GM21360 (cell line): Measurements from ENCODE around the gene CCDC88B.

Experiments used
- ATAC-seq: cut with Tn5 transposase; IDR thresholded peaks from one replicate; pipeline ENCODE4 v1.9.1; 2021; ENCODE audit warnings: mild to moderate bottlenecking, moderate library complexity; ENCODE audit not compliant: unreplicated experiment

CCDC88B gene

DNA sequence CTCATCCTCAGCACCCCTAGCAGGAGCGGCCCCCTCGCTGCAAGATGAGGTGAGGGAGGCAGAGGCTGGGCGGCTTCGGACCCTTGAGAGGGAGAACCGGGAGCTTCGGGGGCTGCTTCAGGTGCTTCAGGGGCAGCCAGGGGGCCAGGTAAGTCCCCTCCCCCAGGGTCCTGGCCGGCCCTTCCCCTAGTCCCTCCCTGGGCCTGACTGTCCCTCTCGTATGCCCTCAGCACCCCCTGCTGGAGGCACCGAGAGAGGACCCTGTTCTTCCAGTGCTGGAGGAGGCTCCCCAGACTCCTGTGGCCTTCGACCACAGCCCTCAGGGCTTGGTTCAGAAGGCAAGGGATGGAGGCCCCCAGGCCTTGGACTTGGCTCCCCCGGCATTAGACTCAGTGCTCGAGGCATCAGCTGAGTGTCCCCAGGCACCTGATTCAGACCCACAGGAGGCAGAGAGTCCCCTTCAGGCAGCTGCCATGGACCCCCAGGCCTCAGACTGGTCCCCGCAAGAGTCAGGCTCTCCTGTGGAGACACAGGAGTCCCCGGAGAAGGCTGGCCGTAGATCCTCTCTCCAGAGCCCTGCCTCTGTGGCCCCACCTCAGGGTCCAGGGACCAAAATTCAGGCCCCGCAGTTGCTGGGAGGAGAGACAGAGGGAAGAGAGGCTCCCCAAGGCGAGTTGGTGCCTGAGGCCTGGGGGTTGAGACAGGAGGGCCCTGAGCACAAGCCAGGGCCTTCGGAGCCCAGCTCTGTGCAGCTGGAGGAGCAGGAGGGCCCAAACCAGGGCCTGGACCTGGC lies 4.0 kb downstream of the CCDC88B start:
- ATAC-seq = no peak

DNA sequence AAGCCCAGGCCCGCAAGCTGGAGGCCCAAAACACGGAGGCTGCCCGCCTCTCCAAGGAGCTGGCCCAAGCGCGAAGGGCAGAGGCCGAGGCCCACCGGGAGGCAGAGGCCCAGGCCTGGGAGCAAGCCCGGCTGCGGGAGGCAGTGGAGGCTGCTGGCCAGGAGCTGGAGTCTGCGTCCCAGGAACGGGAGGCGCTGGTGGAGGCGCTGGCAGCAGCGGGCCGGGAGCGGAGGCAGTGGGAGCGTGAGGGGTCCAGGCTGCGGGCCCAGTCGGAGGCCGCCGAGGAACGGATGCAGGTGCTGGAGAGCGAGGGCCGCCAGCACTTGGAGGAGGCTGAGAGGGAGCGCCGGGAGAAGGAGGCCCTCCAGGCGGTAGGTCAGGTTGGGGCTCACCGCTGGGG lies 4.8 kb downstream of the CCDC88B start:
- no peak for ATAC-seq

DNA sequence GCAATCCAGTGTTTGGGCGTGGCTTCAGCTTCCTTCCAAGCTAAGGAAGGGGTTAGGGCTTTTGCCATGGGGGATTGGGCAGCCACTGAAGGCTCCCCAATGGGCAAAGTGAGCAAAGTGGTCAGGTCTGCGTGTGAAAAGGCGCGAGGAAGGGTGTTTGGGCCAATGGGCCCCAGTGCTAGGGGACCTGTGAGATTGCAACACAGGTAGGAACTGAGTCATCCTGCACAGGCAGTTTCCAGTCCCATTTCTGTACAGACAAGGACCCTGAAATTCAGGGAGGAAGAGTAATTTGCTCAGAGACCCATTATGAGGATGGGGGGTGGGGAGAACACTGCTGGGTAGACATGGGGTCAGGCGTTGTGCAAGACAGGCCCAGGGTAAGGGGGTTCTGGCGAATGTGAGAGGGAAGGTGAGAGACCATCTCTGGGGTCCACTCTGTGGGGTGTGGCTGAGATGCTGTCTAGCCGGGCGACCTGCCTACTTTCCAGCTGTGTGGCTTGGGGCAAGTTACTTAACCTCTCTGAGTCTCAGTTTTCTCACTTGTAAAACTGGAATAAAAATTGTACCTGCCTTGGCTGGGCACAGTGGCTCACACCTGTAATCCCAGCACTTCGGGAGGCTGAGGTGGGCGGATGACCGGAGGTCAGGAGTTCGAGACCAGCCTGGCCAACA lies 7.3 kb downstream of the CCDC88B start:
- ATAC-seq = no peak

DNA sequence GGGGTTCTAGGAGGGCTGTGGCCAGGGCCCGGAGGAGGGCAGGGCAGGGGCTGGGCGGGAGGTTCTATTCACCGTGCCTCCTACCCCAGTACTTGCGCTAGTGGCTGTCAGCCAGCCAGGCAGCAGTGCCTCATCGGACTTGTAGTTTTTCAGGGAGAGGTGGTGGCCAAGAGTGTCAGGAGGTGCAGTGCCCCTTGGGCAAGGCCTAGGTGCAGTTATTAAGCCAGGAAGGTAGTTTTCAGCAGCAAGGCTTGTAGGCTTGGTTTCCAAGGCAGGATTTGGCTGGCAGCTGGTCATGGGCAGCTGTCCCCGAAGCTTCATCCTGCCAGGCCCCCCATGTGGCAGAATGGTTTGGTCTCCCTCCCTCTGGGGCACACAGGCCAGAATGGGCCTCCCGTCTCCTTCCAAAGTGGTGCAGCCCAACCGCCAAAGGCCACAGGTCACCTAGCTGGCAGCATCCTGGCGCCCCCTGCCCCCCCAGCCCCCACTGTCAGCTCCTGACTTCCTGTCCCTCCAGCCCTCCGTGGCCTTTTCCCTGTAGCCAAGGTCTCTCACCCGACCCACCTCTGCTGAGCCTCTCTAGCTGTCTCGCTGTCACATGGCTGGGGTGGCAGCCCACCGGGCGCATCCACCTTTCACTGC lies 8.5 kb downstream of the CCDC88B start:
- ATAC-seq = no peak

DNA sequence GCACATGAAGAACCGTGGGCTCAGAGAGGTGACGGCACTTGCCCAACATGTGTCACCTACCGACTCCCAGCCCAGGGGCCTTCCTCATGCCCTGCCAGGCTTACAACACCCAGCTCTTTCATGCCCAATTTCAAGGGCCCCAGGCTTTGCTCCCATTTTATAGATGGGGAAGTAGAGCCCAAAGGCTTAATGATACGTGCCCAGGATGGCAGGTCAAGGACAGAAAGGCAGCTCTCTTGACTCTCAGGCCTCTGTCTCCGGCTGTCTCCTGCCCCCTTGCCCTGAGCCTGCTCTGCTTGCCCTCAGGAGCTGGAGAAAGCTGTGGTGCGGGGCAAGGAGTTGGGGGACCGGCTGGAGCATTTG lies 9.0 kb downstream of the CCDC88B start:
- ATAC-seq = no peak

DNA sequence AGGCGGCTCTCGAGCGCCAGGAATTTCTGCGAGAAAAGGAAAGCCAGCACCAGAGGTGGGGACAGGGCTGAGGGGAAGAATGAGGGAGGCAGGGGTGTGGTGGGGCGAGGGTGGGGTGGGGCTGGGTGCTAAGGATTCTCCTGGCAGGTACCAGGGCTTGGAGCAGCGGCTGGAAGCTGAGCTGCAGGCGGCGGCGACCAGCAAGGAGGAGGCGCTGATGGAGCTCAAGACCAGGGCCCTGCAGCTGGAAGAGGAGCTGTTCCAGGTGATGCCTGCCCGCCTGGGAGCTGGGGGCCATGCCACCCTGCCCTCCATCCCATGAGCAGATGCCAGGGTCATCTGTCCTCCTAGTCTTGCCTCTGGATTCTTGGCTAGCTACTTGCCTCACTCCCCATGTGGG lies 9.4 kb downstream of the CCDC88B start:
- no peak for ATAC-seq

DNA sequence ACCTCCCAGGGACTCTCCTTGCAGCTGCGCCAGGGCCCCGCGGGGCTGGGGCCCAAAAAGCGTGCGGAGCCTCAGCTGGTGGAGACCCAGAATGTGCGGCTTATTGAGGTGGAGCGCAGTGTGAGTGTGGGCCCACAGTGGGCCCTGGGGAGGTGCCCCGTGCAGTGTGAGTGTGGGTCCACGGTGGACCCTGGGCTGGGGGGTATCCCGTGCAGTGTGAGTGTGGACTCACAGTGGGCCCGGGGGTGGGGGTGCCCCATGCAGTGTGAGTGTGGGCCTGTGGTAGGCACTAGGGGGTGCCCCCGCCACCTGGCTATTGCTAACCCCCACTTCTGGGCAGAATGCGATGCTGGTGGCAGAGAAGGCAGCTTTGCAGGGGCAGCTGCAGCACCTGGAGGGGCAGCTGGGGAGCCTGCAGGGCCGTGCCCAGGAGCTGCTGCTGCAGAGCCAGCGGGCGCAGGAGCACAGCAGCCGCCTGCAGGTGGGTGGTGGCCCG lies 11.2 kb downstream of the CCDC88B start:
- no peak for ATAC-seq

DNA sequence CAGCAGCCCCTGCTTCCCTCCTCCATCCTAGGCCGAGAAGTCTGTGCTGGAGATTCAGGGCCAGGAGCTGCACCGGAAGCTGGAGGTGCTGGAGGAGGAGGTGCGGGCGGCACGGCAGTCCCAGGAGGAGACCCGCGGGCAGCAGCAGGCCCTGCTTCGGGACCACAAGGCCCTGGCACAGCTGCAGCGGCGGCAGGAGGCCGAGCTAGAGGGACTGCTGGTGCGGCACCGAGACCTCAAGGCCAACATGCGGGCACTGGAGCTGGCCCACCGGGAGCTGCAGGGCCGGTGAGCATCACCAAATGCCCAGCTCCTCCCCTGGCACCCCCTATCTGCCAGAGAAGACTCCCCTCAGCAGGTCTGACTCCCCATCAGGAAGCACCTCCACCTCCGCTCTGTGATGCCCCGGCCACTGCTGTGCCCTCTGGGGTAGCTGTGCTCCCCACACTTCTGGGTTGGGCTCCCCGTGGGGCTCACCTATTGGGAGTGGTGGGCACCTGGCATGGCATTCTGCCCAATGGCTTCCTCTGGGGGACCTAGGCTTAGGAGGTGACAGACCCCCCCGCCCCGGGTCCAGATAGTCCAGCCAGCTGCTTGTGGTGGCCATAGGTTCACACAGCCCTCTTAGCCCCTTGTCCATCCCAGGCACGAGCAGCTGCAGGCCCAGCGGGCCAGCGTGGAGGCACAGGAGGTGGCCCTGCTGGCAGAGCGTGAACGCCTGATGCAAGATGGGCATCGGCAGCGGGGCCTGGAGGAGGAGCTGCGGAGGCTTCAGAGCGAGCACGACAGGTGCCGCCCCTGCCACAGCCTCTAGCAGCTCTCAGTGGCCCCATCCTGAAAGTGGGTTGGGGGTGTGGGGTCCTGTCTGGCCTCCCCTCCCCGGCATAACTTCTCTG lies 12.3 kb downstream of the CCDC88B start:
- ATAC-seq = no peak

DNA sequence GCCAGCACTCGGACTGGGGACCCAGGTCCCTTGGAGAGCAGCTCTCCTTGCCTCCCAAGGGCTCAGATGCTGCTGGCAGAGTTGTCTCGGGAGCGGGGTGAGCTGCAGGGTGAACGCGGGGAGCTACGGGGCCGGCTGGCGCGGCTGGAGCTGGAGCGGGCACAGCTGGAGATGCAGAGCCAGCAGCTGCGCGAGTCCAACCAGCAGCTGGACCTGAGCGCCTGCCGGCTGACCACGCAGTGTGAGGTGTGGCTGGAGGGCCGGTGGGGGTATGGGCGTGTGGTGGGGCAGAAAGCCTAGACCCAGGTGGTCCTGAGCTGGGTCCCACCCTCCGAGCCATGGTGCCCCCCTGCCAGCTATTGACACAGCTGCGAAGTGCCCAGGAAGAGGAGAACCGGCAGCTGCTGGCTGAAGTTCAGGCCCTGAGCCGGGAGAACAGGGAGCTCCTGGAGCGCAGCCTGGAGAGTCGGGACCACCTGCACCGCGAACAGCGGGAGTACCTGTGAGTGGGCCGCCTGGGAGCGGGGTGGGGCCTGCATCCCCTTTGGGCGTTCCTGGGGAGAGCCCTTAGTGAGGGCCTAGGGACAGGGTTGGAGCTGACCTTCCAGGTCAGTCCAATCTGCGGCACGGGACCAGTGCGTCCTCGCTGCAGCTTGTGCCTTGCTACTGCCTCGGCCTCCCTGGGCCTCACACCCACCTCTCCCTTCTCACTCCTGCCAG lies 13.2 kb downstream of the CCDC88B start:
- ATAC-seq = no peak

DNA sequence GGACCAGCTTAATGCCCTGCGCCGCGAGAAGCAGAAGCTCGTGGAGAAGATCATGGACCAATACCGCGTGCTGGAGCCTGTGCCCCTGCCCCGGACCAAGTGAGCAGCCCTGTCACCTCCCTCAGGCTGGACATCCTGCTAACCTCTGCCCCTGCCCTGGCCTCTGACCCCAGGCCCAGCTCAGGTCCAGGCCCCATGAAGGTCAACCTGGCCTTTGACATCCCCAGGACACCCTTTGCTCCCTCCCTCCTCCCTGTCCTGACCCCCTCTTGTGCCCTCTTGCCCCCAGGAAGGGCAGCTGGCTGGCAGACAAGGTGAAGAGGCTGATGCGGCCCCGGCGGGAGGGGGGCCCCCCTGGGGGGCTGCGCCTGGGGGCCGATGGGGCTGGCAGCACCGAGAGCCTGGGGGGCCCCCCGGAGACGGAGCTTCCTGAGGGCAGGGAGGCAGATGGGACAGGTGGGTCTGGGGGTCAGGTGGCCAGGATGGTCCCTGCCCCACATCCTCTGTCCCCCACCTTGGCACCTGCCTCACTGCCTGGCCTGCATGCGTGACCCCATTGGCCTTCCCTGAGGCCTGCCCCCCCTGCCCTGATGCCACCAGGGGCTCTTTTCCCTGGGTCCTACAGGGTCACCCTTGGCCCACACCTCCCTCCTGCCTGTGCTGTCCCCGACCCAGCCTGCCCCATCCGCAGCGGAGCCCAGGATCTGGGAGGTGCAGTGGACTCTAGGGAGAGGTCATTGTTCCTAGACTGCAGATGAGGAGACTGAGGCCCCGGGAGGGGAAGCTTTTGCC lies 13.9 kb downstream of the CCDC88B start:
- ATAC-seq = no peak

DNA sequence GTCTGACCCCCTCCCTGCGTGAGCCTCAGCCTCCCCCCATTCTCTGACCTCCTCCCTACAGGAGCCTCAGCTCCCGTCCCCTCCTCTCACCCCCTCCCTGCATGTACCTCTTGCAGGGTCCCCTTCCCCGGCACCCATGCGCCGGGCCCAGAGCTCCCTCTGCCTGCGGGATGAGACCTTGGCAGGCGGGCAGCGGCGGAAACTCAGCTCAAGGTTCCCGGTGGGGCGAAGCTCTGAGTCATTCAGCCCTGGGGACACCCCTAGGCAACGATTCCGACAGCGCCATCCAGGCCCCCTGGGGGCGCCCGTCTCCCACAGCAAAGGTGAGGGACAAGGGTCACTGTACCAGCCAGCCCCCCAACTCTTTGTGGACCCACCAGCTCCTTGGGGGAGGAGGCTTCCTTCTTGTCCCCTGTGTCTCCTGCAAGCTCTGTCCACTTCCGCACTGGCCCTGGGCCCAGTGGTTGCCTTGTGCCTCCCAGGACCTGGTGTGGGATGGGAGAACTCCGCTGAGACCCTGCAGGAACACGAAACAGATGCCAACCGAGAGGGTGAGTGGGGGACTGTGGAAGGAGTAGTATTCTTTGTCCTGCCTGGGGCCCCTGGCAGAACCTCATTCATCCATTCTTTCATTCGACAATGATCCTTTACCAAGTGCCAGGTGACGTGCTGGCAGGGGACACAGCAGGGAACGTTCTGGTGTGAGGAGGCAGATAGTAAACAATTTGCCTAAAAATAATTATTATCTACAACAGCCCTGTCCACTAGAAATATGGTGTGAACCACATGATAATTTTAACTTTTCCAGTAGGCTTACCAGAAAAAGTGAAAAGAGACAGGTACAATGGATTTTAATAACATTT lies 15.3 kb downstream of the CCDC88B start:
- no peak for ATAC-seq

DNA sequence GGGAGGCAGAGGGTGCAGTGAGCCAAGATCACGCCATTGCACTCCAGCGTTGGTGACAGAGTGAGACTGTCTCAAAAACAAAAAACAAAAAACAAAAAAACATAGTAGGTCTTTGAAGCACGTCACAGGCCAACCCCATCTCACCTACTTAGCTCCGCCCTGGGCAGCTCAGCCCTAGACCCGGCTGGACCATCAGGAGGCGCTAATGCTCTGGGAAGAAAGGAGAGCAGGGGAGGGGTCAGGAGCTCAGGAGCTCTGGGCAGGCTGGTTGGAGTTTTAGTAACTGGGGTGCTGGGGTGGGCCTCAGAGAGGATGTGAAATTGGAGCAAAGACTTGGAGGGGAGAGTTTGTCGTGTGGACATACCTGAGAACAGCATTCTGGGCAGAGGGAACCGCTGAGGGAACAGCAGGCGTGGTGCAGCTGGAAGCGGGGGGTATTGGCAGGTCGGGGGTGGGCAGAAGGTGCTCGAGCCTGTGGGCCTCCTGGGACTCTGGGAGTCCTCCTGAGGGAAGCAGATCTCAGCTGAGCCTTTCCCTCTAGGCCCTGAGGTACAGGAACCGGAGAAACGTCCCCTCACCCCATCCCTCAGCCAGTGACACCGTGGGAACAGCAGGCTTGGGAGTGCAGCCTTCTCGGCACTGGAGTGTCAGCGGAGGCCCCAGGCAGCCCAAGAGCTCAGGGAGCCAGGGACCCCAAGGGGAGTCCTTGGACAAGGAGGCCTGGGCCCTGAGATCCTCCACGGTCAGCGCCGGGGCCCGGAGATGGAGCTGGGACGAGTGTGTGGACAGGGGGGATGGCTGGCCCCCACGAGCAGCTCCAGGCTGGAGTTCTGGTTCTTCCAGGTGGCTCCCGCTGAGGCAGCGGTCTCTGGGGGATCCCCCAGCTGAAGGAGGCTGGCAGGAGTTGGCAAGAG lies 16.8 kb downstream of the CCDC88B start:
- no peak for ATAC-seq

DNA sequence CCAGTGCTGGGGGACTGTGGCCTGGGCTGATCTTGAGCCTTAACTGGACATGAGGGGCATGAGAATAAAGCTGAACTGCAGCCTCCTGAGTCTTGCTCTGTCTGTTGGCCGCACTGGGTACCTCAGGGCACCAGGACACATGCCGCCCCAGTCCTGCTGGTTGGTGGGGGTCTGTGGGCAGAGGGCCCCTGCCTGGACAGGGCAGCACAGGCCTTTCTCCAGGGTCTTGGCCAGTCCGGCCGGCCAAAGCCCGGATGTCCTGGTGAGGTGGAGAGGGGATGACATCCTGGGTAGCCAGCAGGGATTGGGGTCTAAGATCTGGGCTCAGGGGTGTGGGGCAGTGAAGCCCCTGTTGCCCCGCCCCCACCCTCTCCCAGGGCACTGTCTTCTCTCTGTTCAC lies 17.4 kb downstream of the CCDC88B start:
- no peak for ATAC-seq

DNA sequence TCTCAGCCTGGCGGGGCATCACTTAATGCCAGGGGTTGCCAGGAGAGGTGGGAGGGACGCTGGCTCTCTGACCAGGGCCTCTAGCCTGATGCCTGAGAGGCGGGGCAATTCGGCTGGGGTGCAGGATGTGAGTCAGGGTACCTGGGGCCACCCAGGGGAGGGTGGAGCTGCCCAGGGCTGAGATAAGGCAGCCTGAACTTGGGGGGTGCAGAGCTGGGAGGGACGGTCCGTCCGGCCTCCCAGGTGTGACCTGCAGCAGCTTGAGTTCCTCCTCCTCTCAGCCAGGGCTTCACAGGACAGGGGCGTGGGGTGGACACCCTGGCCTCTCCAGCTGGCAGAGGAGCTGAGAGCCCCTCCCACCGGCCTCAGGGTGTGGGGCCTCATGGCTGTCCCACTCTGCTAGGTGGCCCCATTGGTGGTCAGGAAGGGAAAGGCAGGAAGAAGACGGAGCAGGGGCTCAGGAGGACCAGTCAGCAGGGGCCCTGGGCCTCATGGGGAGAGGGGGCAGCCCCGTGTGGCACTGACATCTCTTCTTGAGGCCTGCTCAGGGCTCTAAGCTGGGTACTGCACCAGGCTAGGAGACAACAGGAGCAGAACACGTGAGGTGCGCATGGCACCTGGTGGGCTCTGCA lies 18.0 kb downstream of the CCDC88B start:
- no peak for ATAC-seq

DNA sequence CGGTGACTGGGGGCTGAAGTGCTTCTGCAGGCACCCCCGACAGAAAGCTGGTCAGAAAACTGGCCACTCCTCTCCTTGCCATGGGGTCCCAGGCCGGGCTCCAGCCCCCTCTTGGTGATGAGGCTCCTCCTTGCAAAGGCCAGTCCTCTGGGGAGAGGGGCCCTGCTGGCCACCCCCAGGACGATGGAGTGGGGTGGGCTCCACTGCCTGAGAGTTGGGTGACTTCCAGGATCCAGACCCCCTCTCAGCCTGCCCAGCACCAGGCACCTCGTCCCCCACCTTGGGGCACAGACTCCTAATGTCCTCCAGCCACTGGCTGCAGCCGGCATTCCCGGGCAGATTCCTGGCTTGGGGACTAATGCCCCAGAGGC lies 18.5 kb downstream of the CCDC88B start:
- no peak for ATAC-seq

DNA sequence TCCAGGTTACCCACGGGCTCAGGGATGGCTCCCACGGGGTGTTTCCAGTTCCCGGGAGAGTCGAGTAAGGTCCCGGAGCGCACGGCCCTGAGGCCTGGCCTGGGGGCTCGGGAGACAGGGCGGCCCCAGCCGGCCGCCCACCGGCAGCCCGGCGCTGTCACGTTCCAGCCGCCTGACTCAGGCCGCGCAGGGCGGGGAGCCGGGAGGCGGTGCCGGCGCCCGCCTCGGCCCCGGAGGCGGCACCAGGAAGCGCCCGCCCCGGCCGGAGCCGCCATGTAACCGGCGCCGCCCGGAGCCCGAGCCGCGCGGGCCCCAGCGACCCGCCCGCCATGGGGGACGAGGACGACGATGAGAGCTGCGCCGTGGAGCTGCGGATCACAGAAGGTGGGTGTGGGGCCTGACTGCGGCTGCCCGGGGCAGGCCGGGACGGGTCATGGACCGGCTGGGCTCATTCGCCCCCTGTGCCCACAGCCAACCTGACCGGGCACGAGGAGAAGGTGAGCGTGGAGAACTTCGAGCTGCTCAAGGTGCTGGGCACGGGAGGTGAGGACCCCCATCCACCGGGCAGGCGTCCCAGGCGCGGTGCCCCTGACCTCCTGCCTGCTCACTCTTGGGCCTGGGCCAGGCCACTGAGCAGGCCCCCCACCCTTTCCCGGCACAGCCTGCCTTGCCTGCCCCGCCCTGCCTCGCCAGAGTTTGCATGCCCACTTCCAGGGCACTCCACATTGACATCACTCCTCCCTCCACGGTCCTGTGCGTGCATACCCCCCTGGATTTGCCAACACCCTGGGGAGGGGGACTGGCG lies 19.1 kb downstream of the CCDC88B start, which contains the start of gene RPS6KA4:
RPS6KA4 (plus strand) TSS at position 256 of the 805 bp plus-strand sequence; CDS start at position 330, 74 bp downstream.
- ATAC-seq = no peak
